Activated T-helper 1 cell treated with Interleukin-2 at 50 U/mL for 16 hours (primary cell): Measurements from ENCODE around the gene TAF15.
A peak's percentile ranks its signal among the peaks of the same experiment; 100 is the strongest.

ENCODE experiments used
- DNase-seq: peaks from one replicate; pipeline ENCODE4 v3.0.0-alpha.2; 2020; ENCODE audit warnings: low read depth

Gene TAF15

DNA sequence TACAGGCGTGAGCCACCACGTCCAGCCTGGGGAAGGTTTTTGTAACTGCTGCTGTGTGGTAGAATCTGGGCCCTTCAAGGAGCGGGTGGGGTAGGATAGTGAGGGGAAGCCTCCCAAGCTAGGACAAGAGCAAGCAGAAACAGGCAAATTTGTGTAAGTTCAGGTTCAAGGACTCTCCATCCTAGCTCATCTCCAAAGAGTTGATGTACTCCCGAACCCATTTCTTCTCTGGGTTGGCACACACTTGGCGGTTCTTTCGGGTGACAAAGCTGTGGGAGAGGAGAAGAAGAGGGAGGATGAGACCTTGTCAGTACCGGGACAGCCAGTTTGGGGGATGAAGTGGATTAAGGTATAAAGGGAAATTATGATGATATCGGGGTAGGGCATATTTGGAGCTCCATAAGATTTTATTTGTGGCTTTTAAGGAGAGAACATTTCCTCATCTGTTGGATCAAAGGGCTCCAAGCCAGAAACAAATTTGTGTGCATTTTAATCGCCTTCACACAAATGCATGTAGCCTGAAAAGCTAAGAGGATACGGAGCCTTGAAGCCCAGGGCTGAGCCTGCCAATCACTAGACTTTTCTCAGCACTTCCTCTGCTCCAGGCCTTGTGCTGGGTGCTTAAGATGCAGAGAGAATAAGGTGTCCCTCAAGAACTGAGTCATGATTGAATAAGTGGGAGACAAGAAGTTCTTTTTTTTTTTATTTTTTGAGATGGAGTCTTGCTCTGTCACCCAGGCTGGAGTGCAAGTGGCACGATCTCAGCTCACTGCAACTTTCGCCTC lies 63.1 kb downstream of the TAF15 start:
- no peak for DNase-seq

DNA sequence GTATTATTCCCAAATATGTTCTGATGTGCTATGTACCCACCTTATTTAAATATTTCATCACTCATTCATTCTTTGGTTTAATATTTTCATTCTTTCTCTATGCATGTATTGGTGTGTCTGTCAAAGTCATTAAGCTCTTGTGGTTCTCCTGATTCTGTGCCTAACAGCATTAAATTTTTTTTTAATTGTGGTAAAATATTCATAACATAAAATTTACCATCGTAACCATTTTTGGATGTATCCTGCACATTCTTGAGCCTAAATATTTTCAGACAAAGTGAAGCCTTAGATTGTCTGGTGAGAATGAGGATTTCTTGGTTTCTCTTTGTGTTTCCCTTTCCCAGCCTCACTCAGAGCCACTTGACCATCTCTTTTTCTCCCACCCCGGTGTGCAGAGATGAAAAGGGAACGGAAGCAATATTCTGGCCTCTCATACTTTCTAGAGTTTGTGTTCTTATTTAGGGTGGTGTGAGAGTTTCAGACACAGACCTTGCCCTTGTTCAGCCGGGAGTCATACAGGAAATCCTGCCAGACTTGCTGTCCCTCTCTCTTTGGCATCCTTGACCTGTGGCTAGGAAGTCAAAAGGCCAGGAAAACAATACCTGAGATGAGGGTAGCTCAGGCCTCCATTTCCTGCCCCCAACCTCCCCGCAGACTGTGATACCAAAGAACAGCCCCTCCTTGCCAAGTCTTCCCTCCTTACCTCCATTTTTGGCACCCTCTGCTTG lies 66.0 kb downstream of the TAF15 start:
- DNase-seq, result no peak

DNA sequence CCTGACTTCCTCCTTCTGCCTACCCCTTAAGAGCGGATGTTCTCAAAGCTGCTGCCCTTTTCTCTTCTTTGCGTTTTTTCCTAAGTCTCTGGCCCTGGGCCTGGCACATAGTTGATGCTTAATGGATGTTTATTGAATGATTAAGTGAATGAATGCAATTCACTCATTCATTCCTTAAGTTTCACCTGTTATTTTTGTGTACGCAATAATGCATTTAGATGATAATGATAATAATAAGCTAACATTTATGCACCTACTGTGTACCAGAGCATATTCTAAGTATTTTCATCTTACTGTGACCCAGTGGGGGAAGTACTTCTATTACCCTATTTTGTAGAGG lies 66.5 kb downstream of the TAF15 start:
- no peak for DNase-seq

DNA sequence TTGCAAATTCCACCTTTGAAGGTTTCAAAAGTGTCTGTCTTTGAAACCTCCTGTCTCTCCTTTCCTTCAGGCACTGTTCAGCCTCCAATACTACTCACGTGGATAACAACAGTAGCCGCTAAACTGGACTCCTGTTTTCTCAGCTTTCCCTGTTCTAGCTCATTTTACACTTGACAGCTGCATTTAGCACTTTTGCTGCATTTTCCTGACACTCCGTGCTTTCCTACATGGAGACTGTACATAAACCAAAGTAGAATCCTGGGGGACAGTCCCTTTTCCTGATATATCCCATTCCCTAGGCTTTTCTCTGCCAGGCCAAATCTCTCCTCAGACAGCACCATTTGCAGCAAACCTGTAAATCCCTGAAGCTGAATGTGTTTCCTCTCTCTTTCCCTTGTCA lies 67.2 kb downstream of the TAF15 start:
- DNase-seq, result no peak

DNA sequence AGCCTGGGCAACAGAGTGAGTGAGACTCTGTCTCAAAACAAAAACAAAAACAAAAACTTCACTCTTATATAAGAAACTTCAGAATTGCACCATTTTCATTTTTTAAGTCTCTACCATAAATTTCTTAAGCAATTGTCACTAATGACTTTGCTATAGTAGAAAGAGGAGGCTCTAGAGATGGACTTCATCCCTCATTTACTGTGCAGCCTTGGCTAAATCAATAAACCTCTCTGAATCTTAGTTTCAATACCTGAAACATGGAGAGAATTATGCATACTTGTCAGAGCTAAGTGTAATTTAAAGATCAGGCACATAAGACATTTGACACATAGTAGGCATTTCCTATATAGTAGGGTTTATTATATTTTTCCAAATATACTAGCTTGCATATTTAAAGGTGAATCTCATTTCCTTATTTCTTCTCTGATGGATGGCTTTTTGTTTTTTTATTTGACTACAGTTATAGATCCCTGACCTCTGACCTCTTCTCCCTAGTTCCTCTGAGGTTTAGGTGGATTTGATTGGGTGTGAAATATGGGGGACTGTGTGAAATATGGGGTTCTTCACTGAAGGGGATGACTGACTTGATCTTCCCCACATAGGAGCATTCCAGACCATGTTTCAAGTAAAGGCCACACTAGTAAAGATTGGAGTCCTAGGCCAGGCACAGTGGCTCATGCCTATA lies 68.2 kb downstream of the TAF15 start:
- DNase-seq, result no peak

DNA sequence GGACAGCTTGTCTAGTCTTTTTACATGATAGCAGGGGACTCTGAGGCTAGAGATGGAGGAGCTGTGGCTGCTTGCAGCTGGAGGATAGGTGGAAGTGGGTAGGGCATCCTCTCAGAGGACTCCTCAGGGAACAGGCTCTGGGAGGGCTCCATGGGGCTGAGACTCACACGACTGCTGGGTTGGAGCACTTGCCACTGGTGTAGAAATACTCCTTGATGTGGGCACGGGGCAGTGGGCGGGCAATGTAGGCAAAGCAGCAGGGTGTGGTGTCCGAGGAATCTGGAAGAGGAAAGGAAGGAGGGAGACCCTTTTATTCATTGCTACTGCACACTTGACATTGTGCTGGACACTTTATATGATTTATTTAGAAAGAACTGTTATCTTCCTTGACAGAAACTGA lies 69.1 kb downstream of the TAF15 start:
- DNase-seq, result no peak

DNA sequence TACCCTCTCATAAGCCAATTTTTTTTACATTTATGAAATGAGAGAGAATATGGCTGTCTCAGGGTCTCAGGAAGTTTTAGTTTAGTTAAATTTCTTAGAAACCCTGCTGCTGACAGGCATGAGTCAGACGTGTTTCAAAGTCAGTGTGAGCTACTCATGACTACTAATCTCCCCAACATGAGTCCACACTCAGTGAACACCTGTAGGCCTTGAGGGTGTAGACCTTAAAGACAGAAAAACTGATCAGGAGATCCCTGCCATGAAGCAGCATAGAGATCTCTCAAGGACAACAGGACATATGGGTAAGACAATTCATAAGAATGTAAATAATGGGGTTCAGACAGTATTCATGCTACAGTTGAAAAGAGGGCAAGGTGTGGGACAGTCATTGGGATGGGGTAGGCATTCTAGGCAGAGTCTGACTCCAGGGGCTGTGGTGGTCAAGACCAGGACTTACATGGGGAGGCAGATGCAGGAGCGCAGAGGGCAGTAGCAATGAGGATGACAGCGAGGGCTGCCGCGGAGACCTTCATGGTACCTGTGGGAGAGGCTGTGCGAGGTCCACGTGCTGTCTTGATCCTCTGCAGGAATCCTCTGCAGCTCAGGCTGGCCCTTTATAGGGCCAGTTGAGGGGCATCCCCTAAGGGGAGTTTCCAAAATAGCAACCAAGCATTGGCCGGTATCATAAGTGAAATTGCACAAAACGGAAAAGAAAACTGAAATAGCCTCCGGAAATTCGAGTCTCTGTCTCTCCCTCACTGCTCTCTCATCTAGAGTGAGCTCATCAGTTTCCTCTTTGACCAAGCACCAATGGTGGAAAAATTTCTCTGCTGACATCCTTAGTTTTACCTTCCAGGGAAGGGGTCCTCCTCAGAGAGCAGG lies 70.7 kb downstream of the TAF15 start, which contains the start of gene CCL5:
Gene CCL5 (minus strand): TSS at position 588 of the 882 bp plus-strand sequence.
- peak; percentile 34 for DNase-seq

DNA sequence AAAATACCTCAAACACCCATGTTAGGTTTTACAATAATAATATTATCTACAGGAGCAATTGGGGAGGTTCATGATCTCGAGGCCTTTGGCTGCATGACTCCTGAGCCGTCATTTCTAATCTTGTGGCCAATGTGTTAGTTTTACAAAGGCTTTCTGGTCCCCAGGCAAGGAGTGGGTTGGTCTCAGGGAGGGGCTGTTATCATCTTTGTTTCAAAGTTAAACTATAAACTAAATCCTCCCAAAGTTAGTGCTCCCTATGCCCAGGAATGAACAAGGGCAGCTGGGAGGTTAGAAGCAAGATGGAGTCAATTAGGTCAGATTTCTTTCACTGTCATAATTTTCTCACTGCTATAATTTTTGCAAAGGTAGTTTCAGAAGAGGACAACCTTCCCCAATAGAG lies 80.0 kb downstream of the TAF15 start:
- no peak for DNase-seq

DNA sequence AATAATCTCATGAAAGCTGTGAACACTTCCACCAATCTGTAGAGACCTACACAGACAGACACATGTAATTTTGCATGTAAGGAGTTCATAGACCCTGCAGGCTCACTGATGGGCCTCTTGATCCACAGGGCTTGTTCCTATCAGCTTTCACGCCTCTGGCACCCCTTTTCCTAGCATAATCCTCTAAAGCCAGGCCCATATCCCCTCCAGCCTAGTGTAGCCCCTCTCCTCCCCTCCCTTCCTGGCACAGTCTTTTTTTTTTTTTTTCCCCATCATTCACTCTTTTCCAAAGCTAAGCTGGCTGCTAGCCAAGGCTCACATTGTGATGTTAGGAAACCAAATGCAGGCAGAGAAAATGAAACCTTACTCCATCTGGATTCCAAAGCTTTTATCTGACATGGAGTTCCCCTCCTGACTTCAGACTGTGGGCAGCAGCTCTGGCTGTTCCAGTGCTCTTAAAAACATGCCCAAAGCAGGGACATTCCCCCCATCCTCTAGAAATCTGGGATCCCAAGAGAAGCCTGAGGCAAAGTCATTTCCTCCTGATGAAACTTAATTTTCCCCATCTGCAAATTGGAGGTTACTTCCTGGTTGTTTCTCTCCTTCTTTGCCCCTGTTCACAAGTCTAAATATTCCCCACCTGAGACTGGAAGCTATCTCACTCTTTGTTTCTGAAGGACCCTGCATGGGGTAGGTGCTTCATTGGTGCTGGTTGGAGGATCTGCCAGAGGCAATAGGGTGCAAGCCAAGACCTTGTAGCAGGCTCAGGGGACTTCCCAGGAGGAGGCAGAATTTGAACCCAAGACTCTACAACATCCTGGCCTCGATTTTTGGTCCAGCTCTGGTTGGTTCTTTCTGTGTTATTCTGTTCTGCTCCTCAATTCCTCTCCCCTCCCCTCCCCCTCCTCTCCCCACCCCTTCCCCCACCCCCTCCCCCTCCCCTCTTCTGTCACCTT lies 80.8 kb downstream of the TAF15 start:
- no peak for DNase-seq

DNA sequence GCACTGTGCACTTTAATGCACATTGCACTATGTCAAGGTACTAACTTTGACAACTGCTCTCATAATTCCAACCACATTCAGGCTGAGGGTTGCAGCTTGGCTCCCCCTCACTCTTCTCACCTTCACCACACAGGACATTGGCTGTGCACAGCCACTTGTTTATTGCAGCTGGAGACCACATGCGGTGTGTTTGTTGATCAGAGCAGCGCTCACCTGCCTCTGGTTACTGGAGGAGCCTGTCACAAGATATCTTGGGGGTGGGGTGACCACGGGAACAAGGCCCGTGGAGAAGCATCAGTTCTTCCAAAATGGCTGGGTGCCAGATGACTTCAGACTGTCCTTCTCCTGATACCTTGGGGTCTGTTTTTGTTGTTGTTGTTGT lies 81.5 kb downstream of the TAF15 start:
- DNase-seq, result peak; percentile 50

DNA sequence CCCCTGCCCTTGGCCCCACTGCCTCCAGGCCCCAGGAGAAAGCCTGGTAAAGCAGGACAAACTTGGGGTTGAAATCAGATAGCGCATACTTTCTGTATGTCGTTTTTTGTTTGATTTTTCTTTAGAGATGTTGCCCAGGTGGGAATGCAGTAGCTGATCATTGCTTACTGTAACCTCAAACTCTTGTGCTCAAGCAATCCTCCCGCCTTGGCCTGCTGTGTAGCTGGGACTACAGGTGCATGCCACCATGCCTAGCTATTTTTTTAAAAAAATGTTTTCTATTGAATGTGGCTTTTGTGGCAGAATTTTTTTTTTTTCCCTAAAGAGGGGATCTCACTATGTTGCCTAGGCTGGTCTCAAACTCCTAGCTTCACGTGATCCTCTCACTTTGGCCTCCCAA lies 82.0 kb downstream of the TAF15 start:
- DNase-seq, result no peak

DNA sequence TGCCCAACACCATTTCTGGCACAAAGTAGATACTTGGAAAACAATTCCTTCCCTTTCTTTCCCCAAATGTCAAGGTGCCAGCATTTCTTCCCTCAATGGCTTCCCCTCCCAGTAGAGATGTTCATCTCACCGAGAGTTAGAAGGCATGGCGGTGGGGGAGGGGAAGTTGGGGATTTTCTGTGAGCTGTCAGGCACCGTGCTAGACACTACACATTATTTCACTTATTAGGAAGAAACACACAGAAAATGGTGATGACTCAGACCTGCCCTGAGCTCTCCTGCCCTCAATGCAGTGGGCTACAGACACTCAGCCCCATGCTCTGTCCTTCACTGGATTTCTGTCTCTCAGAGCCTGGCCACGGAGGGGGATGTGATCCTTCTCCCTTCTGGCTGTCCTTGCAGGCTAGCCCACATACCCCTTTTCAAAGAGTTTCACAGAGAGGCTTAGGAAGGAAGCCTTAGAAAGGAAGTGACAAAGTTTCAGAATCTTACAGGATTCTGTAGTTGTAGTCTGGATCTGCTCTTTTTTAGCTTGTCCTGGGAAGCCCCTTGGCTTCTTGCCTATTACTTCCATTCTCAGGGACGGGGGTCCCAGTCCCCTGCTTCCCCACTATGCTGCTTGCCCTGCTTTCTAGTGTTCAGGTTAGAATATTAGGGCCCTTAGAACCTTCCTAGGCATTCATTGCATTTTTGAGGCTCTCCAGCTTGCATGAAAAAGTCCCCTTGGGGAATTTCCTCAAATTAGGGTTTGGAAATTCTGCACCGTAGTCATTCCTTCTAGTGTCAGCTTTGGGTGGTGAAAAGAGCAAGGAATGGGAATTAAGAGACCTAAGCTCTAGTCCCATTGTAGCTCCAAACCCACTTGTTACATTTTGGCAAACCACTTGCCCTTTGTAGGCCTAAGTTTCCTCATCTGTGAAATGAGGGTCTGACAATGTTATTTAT lies 83.1 kb downstream of the TAF15 start:
- DNase-seq, result no peak

DNA sequence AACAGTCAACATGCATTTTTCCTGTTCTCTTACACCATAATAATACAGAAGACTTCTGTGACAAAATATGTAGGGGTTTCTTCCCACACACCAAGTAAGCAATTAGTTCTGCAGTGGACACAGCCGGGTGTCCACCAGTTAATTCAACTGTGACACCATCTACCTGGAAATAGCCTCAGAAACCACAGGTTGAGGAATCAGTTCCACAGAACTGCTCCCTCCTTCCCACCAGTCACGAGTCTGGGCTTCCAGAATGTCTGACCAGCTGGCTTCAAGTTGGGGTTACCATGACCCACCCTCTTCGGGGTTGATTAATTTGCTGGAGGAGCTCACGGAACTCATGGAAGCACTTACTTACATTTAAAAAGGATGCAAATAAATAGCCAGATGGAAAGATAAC lies 84.5 kb downstream of the TAF15 start:
- no peak for DNase-seq

DNA sequence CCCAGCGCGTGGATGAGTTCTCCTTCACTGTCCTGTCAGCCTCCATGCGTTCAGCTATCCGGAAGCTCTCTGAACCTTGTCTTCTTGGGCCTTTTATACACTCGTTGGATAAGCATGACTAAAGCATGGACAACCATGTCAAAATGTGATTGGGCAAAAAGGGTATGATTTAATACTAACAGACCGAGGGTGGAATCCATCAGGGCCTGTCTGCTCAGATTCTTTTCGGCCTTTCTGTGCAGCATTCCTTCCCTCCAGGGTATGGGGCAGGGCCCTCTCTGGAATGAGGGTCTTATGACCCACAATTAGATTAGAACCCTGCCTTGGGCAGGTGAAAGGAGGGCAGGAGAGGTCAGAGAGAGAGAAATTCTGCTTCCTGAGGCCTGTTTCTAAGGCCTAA lies 84.9 kb downstream of the TAF15 start:
- DNase-seq, result no peak

DNA sequence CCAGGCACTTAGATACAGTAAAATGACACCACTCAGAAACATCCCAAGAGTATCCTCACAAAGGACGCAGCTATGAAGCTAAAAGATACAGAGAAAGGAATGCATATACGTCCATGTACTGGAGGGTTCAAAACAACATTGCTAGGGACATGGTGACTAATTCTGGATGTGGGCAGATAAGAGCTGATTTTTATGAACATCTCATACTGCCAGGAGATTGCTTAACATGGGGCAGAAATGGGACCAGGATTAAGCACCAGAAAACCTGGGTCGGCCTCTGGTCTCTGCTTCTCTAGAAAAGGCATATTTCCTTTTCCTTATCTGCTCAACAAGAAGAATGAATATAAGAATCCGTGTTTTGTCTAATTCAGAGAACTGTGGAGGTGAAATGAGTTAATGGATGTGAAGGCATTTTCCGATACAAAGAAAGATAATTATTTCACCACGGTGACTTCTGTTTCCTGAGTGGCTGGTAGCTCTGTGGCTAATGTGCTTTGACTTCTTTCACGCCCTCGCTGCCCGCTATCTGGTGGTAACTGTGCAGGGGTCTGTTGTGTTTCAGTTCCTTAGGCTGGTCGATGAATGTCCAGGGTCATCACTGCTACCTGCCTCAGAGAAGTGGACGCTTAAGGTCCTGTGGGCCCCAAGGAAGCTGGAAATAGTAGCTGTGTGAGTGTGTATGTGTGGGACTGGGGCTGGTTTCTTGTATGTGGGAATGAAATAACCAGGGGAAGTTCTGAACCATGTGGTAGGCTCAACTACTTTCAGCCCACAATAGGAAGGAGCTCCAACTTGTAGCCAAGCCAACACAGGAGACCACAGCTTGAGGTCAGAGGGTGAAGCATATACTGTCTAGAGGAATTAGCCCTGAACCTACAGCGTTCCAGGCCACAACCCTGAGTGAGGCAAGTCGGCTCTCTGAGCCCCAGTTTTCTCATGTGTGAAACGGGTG lies 86.6 kb downstream of the TAF15 start:
- no peak for DNase-seq
